Stimulated activated CD4-positive, alpha-beta T cell treated with anti-CD3 and anti-CD28 coated beads, Interleukin-12 subunit alpha, Interleukin-12 subunit beta, amount 100 ng/mL, for 4 hours (primary cell): ENCODE data around the gene ZNF845.
"Not testable (repeated sequence)": the region's sequence is repeated elsewhere in the genome, so short reads cannot be mapped to it uniquely, and the experiment has no call there.

ENCODE experiments used
- DNase-seq: peaks from one replicate; pipeline ENCODE4 v3.0.0-alpha.2; 2020

The ZNF845 gene

GRCh38 chr19:53388168-53388567 is 54.6 kb downstream of the ZNF845 start:
- no peak for DNase-seq

DNA sequence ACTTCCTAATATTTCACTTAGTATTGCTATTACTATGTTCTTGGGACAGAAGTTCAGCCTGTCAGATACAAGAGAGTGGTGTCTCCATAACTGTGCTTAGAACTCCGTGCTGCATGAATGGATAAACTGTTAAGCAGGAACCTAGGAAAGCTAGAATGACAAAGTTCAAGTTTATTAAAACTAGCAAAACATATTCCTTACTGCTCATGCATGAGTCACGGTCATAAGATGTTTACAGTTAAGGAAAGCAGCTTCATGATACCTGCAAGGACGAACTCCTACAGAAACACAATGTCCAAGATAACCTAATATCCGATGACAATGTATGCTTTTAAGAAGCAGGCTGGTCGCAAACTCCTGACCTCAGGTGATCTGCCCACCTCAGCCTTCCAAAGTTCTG is 55.4 kb downstream of the ZNF845 start:
- no peak for DNase-seq

DNA sequence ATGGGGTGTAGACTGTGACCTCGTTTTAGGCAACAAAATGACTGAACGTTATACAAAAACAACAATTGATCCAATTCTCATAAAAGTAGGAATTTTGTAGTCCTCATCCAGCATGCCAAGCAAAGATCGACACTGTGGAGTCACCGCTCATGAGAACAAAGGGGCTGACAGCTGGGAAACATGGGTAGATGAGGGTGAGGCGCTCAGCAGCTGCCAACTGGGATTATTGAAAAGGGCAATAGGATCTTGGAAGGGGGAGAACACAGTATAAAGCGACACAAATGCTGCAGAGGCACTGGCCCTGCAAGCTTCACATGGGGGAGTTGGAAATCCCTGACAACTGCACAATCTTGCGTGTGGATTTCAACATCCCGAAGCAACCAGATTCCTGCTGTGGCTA is 56.0 kb downstream of the ZNF845 start:
- no peak for DNase-seq

- DNase-seq, result no peak
Observed at GRCh38 chr19:53389978-53390377, 56.4 kb downstream of the ZNF845 start.

DNA sequence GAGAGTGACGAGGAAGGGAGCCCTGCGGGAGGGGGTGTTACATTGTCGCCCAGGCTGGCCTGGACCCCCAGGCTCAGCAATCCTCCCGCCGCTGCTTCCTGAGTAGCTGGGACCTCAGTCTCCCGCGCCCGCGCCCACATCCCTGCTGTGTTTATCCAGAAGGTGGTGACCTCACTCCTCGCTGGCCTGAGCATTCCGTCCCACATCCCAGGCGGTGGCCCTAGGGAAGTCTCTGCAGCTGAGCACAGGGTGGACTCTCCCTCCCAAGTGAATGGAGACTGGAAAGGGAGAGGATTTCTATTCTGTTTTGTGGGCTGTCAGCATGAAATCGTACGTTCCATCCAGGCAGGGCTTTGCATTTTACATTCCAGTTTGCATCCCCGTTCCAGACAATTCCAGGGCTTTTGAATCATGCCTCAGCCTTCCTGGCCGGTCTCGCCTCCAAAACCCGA is 61.0 kb downstream of the ZNF845 start:
- DNase-seq, result no peak

DNA sequence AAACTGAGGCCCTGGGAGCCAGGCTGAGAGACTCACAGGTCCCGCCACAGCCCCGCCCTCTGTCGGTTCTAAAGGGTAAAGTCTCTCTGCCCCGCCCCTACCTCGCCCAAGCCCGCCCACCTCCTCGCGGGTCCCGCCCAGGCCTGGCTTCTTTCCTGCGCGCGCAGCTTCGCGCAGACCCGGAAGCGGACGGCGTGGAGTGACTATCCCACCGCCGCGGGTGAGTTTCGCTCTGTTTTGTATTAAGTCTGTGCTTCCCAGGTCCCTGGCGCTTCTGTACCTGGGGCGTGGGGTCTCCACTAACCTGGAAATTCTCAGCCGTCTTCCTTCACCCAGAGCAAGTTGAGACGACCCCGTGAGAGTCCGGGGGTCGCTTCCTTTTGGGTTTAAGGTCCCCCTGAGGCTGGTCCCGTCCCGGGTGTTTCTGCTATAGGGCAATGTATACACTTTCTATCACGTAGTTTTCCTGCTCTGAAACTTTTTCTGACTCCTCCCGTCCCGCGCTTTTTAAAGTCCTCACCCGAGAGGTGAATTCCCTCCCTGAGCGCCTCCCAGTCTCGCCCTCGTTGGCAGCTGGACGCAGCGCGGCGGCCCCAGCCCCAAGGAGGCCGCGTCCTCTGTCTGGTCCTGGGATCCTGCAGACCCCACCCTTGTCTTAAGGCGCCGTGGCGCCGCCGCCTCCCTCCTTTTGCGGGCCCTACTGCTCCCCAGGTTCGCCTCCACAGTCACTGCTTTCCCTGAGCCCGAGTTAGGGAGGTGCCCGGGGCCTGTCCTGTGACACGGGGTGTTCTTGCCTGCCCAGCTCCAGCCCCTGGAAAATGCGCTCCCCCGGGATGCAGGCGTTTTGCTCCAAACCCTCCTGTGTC is 61.7 kb downstream of the ZNF845 start, which contains the start of gene ZNF765:
TSS of gene ZNF765 (plus strand) at position 176 of the 866 bp plus-strand sequence. CDS start 2,867 bp downstream, outside the sequence.
- peak; percentile 96 for DNase-seq

GRCh38 chr19:53395840-53396524 is 62.4 kb downstream of the ZNF845 start:
- DNase-seq, result not testable (repeated sequence)

- no peak for DNase-seq
Observed at GRCh38 chr19:53396525-53396868, 62.9 kb downstream of the ZNF845 start.

DNA sequence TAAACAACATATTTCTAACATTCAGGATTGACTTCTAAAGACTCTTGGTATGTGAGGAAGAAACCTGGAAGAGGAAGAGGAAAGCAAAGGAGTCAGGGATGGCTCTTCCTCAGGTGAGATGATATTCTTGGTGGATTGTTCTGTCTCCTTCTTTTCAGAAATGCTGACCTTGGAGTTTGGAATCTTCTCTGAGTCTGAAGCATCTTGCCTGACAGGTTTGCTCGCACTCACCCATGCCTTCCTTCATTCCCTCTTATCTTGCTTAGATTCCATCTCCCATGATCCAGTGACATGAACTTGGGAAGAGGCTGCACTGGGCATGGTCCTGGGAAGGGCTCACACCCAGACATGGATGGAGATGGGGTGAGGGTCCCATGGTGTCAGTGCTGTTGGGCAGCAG is 64.4 kb downstream of the ZNF845 start:
- not testable (repeated sequence) for DNase-seq
